RCC 7860 (cell line): ENCODE data around the gene UBASH3A.

Experiments used
- DNase-seq: peaks from one replicate; pipeline ENCODE4 v3.0.0-alpha.2; 2015; ENCODE audit warnings: low spot score
- FAIRE-seq: peaks from 2 replicates; lab custom pipeline; 2012; peaks lifted over from hg19 to GRCh38; lab: Jason Lieb, UNC

The UBASH3A gene

GRCh38 chr21:42389449-42389835 is 14.3 kb upstream of the UBASH3A start:
- FAIRE-seq, result no peak

GRCh38 chr21:42390193-42390592 is 13.5 kb upstream of the UBASH3A start:
- DNase-seq (no peak), FAIRE-seq (no peak)

More at GRCh38 chr21:42389449-42389835, 14.3 kb upstream of the UBASH3A start:
- no peak for DNase-seq

GRCh38 chr21:42390696-42391095 is 13.0 kb upstream of the UBASH3A start:
- FAIRE-seq (no peak), DNase-seq (no peak)

DNA sequence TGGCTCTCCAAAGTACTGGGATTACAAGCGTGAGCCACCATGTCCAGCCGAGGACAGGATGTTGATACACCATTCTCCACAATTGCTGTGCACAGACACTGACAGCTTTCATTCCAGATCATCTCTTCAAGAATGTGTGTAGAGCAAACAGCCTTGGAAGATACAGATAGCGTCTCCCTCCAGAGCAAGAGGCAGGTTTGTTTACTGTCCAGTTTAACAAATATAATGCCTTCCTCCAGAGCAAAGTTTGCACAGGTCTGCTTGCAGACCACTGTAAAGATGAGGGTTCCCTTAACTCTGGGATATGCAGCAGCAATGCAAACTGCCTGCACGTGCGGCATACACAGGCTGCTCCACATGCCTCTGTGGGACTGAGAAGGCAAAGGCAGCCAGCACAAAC is 12.4 kb upstream of the UBASH3A start:
- DNase-seq (no peak), FAIRE-seq (no peak)

- no peak for FAIRE-seq
- DNase-seq, result no peak
Measured at GRCh38 chr21:42392731-42393442, 10.8 kb upstream of the UBASH3A start.

DNA sequence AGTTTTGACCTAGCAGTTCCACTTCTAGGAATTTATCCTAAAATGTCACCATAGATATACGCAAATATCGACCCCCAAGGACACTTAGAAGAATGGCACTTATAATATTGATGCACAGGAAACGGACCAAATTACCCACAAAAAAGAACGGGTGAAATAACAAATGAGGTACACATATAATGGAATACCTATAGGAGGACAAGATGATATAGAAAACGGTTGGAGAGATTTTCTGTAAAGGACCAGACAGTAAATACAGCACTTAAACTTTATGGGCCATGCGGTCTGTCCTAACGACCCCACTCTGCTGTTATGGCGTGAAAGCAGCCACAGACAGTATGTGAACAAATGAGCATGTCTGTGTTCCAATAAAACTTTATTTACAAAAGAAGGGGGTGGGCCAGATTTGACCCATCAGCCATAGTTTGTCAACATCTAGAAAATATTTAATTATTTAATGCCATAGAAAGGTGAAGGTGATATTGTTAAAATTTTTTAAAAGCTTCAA is 10.2 kb upstream of the UBASH3A start:
- FAIRE-seq (no peak), DNase-seq (no peak)

GRCh38 chr21:42395302-42395701 is 8.4 kb upstream of the UBASH3A start:
- no peak for FAIRE-seq
- DNase-seq, result no peak

- no peak for DNase-seq
Measured at GRCh38 chr21:42395905-42396651, 7.6 kb upstream of the UBASH3A start, which contains the start of gene TMPRSS3. Gene TMPRSS3, minus strand, starts transcription at chr21:42396052. Its CDS starts 635 bp downstream, at chr21:42395417.

GRCh38 chr21:42396799-42397745 is 6.6 kb upstream of the UBASH3A start:
- no peak for FAIRE-seq
- no peak for DNase-seq

More at GRCh38 chr21:42395905-42396651, 7.6 kb upstream of the UBASH3A start, which contains the start of gene TMPRSS3:
- no peak for FAIRE-seq

- DNase-seq (no peak), FAIRE-seq (no peak)
Measured at GRCh38 chr21:42397746-42398394, 5.8 kb upstream of the UBASH3A start.

- no peak for DNase-seq
- no peak for FAIRE-seq
Measured at GRCh38 chr21:42398436-42399028, 5.2 kb upstream of the UBASH3A start.

DNA sequence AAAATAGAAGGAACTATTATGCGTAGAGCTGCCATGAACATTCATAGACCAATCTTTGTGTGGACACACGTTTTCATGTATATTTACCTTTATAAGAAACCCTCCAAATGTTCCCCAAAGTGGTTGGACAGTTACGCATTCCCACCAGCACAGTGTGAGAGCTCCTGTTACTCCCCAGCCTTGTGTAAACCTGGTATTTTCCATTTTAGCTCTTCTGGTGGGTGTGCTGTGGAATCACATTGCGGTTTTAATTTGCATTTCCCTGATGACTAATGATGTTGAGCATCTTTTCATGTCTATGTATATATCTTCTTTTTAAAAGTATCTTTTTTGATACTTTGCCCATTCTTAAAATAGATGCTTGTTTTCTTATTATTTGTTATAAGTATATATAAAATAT is 3.2 kb upstream of the UBASH3A start:
- DNase-seq (no peak), FAIRE-seq (no peak)

GRCh38 chr21:42401154-42401553 is 2.5 kb upstream of the UBASH3A start:
- no peak for DNase-seq
- FAIRE-seq, result no peak

- FAIRE-seq, result no peak
- DNase-seq, result no peak
Measured at GRCh38 chr21:42401820-42402251, 1.9 kb upstream of the UBASH3A start.

DNA sequence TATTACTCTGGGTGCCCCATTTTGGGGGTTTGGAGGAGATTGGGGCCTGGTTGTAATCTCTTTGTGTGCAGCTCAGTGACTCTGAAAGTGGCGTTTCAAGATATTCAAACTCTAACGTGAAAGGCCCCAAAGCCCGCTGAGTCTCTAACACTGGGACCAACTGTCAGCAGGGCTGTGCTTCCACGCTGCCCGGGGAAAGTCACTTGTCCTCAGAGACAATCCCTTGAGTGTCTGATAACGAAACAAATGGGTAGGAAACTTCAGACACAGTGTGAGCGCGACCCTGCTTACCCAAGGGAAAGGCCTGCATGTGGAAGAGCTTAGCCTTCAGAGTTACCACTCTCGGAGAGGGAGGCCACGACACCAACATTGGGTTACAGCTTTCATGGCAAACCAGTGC is 837 bp downstream of the UBASH3A start:
- no peak for DNase-seq
- no peak for FAIRE-seq

- FAIRE-seq, result no peak
- DNase-seq, result no peak
Measured at GRCh38 chr21:42405064-42406013, 1.6 kb downstream of the UBASH3A start.

- FAIRE-seq (no peak), DNase-seq (no peak)
Measured at GRCh38 chr21:42406201-42406621, 2.5 kb downstream of the UBASH3A start.

- FAIRE-seq, result no peak
- DNase-seq, result no peak
Measured at GRCh38 chr21:42406866-42407265, 3.2 kb downstream of the UBASH3A start.

- FAIRE-seq (no peak), DNase-seq (no peak)
Measured at GRCh38 chr21:42407476-42407875, 3.8 kb downstream of the UBASH3A start.
